WTC11 (cell line): Measurements from ENCODE around the gene ATPAF2.

Experiments
- ATF1 ChIP-seq: sonication (generic); formaldehyde crosslinking; IDR thresholded peaks from 2 replicates; pipeline ENCODE4 v1.8.1; 2023; ENCODE audit warnings: mild to moderate bottlenecking, moderate library complexity, missing genetic modification reagents
- CREM ChIP-seq: sonication (generic); formaldehyde crosslinking; IDR thresholded peaks from 2 replicates; pipeline ENCODE4 v1.8.1; 2022; ENCODE audit warnings: mild to moderate bottlenecking, missing genetic modification reagents, moderate library complexity
- ETV6 ChIP-seq: sonication (generic); formaldehyde crosslinking; IDR thresholded peaks from 2 replicates; pipeline ENCODE4 v1.8.1; 2022; ENCODE audit warnings: mild to moderate bottlenecking, missing genetic modification reagents
- GABPB1 ChIP-seq: sonication (generic); formaldehyde crosslinking; IDR thresholded peaks from 2 replicates; pipeline ENCODE4 v1.8.1; 2023; ENCODE audit warnings: mild to moderate bottlenecking, missing genetic modification reagents
- TF ChIP-seq, protein P1 (sequence below): sonication (generic); formaldehyde crosslinking; IDR thresholded peaks from 2 replicates; pipeline ENCODE4 v1.8.0; 2022; ENCODE audit warnings: mild to moderate bottlenecking, missing genetic modification reagents
- TF ChIP-seq, protein P2 (sequence below): fragments of 200-600 bp; IDR thresholded peaks from 2 replicates; pipeline ENCODE4 v1.8.0; 2022; ENCODE audit warnings: antibody characterized with exemption
- TF ChIP-seq, protein P3 (sequence below): sonication (generic); formaldehyde crosslinking; IDR thresholded peaks from 2 replicates; pipeline ENCODE4 v1.8.1; 2023; ENCODE audit warnings: mild to moderate bottlenecking, moderate library complexity, missing genetic modification reagents
- TF ChIP-seq, protein P4 (sequence below): fragments of 250-450 bp; sonication (Bioruptor Pico); IDR thresholded peaks from 2 replicates; pipeline ENCODE4 v1.9.0; 2021; ENCODE audit warnings: mild to moderate bottlenecking
- TF ChIP-seq, protein P5 (sequence below): sonication (generic); formaldehyde crosslinking; IDR thresholded peaks from 2 replicates; pipeline ENCODE4 v1.8.1; 2023; ENCODE audit warnings: mild to moderate bottlenecking, missing genetic modification reagents, moderate library complexity
- TF ChIP-seq, protein P6 (sequence below): sonication (generic); formaldehyde crosslinking; IDR thresholded peaks from 2 replicates; pipeline ENCODE4 v1.8.1; 2022; ENCODE audit warnings: mild to moderate bottlenecking, moderate library complexity, missing genetic modification reagents

DNA sequence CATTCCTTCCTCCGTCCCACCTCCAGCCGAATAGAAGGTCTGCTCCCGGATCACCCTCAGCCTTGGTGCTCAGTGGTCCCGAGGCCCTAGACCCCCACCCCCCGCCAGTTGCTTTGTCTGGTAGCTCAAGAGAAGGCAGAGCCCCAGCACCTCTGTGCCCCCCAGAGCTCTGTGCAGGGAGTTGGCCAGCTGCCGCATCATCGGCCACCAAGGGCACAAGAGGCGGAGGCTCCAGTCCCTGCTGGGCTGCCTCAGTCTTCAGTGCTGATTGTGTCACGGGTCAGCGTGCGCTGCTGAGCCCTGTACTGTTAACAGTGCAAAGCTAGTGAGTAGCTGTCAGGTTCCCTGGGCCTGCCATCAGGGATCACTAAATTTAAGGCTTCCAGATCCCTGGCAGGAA, 26.6 kb upstream of the ATPAF2 start:
- TF ChIP-seq GABPB1 (CRISPR knock-in tag) (no peak), ATF1 (CRISPR knock-in tag) (no peak), CREM (CRISPR knock-in tag) (no peak), ETV6 (no peak)
- TF ChIP-seq, protein P1, sequence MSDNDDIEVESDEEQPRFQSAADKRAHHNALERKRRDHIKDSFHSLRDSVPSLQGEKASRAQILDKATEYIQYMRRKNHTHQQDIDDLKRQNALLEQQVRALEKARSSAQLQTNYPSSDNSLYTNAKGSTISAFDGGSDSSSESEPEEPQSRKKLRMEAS (CRISPR knock-in tag) = no peak
- TF ChIP-seq, protein P2, sequence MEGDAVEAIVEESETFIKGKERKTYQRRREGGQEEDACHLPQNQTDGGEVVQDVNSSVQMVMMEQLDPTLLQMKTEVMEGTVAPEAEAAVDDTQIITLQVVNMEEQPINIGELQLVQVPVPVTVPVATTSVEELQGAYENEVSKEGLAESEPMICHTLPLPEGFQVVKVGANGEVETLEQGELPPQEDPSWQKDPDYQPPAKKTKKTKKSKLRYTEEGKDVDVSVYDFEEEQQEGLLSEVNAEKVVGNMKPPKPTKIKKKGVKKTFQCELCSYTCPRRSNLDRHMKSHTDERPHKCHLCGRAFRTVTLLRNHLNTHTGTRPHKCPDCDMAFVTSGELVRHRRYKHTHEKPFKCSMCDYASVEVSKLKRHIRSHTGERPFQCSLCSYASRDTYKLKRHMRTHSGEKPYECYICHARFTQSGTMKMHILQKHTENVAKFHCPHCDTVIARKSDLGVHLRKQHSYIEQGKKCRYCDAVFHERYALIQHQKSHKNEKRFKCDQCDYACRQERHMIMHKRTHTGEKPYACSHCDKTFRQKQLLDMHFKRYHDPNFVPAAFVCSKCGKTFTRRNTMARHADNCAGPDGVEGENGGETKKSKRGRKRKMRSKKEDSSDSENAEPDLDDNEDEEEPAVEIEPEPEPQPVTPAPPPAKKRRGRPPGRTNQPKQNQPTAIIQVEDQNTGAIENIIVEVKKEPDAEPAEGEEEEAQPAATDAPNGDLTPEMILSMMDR = no peak
- TF ChIP-seq, protein P3, sequence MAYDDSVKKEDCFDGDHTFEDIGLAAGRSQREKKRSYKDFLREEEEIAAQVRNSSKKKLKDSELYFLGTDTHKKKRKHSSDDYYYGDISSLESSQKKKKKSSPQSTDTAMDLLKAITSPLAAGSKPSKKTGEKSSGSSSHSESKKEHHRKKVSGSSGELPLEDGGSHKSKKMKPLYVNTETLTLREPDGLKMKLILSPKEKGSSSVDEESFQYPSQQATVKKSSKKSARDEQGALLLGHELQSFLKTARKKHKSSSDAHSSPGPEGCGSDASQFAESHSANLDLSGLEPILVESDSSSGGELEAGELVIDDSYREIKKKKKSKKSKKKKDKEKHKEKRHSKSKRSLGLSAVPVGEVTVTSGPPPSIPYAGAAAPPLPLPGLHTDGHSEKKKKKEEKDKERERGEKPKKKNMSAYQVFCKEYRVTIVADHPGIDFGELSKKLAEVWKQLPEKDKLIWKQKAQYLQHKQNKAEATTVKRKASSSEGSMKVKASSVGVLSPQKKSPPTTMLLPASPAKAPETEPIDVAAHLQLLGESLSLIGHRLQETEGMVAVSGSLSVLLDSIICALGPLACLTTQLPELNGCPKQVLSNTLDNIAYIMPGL (CRISPR knock-in tag) = no peak
- TF ChIP-seq, protein P4, sequence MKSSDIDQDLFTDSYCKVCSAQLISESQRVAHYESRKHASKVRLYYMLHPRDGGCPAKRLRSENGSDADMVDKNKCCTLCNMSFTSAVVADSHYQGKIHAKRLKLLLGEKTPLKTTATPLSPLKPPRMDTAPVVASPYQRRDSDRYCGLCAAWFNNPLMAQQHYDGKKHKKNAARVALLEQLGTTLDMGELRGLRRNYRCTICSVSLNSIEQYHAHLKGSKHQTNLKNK (CRISPR knock-in tag) = no peak
- TF ChIP-seq, protein P5, sequence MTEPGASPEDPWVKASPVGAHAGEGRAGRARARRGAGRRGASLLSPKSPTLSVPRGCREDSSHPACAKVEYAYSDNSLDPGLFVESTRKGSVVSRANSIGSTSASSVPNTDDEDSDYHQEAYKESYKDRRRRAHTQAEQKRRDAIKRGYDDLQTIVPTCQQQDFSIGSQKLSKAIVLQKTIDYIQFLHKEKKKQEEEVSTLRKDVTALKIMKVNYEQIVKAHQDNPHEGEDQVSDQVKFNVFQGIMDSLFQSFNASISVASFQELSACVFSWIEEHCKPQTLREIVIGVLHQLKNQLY (CRISPR knock-in tag) = no peak
- TF ChIP-seq, protein P6, sequence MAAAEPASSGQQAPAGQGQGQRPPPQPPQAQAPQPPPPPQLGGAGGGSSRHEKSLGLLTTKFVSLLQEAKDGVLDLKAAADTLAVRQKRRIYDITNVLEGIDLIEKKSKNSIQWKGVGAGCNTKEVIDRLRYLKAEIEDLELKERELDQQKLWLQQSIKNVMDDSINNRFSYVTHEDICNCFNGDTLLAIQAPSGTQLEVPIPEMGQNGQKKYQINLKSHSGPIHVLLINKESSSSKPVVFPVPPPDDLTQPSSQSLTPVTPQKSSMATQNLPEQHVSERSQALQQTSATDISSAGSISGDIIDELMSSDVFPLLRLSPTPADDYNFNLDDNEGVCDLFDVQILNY (CRISPR knock-in tag) = no peak
